Transverse colon (tissue), 4 donors: ENCODE data around the gene FOS. TPM values are rescaled to one million over a fixed set of nuclear protein-coding genes. Genes with fewer than 3 reads are reported as not detected.

Source experiments
- DNase-seq: peaks from one replicate; pipeline ENCODE4 v3.0.0-alpha.2; 2019
- H3K27ac ChIP-seq, 4 donors: fragments of 200-600 bp; sonication (generic); 2 replicates each; pipeline ENCODE4 v1.5.1; 2016 to 2018; ENCODE audit warnings: inconsistent platforms in 4 of 4
- H3K27me3 ChIP-seq: fragments of 200-600 bp; sonication (generic); 2 replicates; pipeline ENCODE4 v1.5.1; 2017; ENCODE audit warnings: inconsistent platforms
- H3K36me3 ChIP-seq, 4 donors: fragments of 200-600 bp; sonication (generic); 2 replicates each; pipeline ENCODE4 v1.5.1; 2017 to 2019; ENCODE audit warnings: inconsistent platforms in 4 of 4
- H3K4me1 ChIP-seq, 4 donors: fragments of 200-600 bp; sonication (generic); 2 replicates each; pipeline ENCODE4 v1.5.1; 2017 to 2020; ENCODE audit warnings: inconsistent platforms in 4 of 4
- H3K4me3 ChIP-seq, 4 donors: fragments of 200-600 bp; sonication (generic); 1 replicate in 1 of 4; 2 replicates in 3 of 4; pipeline versions ENCODE4 v1.5.1 to v1.6.1; 2017 to 2019; ENCODE audit warnings: inconsistent platforms in 4 of 4
- H3K9me3 ChIP-seq, 2 donors: fragments of 200-600 bp; sonication (generic); 2 replicates each; pipeline ENCODE4 v1.5.1; 2017 to 2019; ENCODE audit warnings: inconsistent platforms in 2 of 2
- EP300 ChIP-seq: sonication (generic); formaldehyde crosslinking; IDR thresholded peaks from one replicate; pipeline ENCODE4 v1.6.1; 2017; ENCODE audit warnings: antibody characterized with exemption, low read depth
- POLR2A ChIP-seq: fragments of 450-650 bp; IDR thresholded peaks from one replicate; pipeline ENCODE4 v1.6.1; 2016; ENCODE audit warnings: antibody characterized with exemption, mild to moderate bottlenecking, moderate library complexity
- POLR2AphosphoS5 ChIP-seq, 3 donors: sonication (generic); formaldehyde crosslinking; IDR thresholded peaks; one replicate each; pipeline ENCODE4 v1.6.1; 2016; ENCODE audit warnings: antibody characterized with exemption in 3 of 3
- WGBS, 2 donors: methylation state at CpG; one replicate each; pipeline ENCODE4 v1.1.5; 2018; ENCODE audit warnings: low coverage in 1 of 2; 5-methylcytosine and 5-hydroxymethylcytosine counted together
- in situ Hi-C, 4 donors: fragments of 200-750 bp; cut with MboI; loops; one replicate each; pipeline versions ENCODE4 v1.15.0 to v1.15.1; 2017; ENCODE audit warnings: low sequenced_read_pairs in 3 of 4, low pct_ligation_motif_present in 1 of 4, low pct_unique_long_range_greater_than_20kb in 1 of 4
- intact Hi-C: fragments of 100-400 bp; cut with DNase I; formaldehyde crosslinking; loops from one replicate; pipeline ENCODE4 v1.15.1; 2023; ENCODE audit warnings: low total_unique reads
- total RNA-seq, 4 donors: library from RNA; depleted of rRNA; stranded (reverse); fragments of >200 nt; gene quantifications; one replicate each; pipeline ENCODE4 v1.1.0, GENCODE V29; 2016
- TF ChIP-seq, protein P1 (sequence below), 5 experiments: fragments of 200-600 bp in 3 of 5; fragments of 450-650 bp in 2 of 5; sonication (generic) in 3 of 5; IDR thresholded peaks; 1 replicate in 2 of 5; 2 replicates in 3 of 5; pipeline ENCODE4 v1.5.1; 2016 to 2017; ENCODE audit warnings: antibody characterized with exemption in 5 of 5, inconsistent platforms in 3 of 5, mild to moderate bottlenecking in 2 of 5, moderate library complexity in 1 of 5

Gene FOS
- total RNA-seq, 4 donors from 2014 or later = 345 to 1,356 (median 884) TPM

DNA sequence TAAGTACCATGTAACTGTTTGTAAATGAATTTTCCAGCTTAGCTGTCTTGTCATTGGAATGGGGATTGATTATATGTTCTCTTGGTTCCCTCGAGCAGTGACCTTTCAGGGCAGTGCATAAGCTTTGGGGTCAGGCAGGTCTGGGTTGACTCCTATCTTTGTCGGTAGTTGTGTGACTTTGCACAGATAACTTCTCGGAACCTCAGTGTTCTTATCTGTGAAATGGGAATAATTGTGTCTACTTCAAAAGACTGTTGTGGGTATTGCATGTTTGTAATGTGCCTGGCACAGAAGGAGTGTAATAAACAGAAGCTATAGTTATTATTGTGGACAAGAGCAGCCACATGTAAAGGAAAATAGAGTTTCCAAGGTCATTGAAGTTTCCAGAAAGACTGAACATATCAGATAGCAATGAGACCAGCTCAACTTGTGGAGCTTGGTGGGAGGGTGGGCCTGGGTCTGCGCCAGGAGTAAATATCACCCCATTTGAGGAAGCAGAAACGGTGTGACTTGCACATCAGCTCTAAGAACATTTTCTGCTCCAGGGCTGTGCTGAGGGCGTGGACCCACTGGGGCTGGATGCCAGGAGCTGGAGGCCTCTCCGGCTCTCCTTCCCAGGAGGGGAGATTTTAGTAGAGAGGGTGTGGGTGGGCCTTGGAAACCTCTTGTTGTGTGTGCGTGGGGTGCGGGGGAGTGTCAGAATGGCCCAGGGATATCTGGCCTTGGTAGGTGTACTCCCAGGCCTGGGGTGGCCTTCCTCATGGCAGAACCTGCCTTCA, 19.7 kb downstream of the FOS start:
- in situ Hi-C loops = no loop called here
- TF ChIP-seq POLR2AphosphoS5 (IDR thresholded peaks at IDR 0.05) (no peak), POLR2A (no peak), EP300 (no peak)
- TF ChIP-seq, protein P1, sequence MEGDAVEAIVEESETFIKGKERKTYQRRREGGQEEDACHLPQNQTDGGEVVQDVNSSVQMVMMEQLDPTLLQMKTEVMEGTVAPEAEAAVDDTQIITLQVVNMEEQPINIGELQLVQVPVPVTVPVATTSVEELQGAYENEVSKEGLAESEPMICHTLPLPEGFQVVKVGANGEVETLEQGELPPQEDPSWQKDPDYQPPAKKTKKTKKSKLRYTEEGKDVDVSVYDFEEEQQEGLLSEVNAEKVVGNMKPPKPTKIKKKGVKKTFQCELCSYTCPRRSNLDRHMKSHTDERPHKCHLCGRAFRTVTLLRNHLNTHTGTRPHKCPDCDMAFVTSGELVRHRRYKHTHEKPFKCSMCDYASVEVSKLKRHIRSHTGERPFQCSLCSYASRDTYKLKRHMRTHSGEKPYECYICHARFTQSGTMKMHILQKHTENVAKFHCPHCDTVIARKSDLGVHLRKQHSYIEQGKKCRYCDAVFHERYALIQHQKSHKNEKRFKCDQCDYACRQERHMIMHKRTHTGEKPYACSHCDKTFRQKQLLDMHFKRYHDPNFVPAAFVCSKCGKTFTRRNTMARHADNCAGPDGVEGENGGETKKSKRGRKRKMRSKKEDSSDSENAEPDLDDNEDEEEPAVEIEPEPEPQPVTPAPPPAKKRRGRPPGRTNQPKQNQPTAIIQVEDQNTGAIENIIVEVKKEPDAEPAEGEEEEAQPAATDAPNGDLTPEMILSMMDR (IDR thresholded peaks at IDR 0.05) = no peak
- peak; percentile 66 for DNase-seq
- H3K36me3 ChIP-seq = no peaks in the 10 kb centered on the region
- H3K9me3 ChIP-seq = no peaks in the 10 kb centered on the region
- peaks cover 17 to 47% (median 26%) of the 10 kb centered on the region in 4 donors for H3K4me1 ChIP-seq
- no peak overlapping the region for H3K4me3 ChIP-seq
- intact Hi-C loops = no loop called here
- H3K27me3 ChIP-seq = no peaks in the 10 kb centered on the region
- 67 to 90% methylated on average over 3 to 9 of the region's 9 CpGs for WGBS, 2 donors
- H3K27ac ChIP-seq = peak overlapping the region; percentile 50 to 67 (median 59)

DNA sequence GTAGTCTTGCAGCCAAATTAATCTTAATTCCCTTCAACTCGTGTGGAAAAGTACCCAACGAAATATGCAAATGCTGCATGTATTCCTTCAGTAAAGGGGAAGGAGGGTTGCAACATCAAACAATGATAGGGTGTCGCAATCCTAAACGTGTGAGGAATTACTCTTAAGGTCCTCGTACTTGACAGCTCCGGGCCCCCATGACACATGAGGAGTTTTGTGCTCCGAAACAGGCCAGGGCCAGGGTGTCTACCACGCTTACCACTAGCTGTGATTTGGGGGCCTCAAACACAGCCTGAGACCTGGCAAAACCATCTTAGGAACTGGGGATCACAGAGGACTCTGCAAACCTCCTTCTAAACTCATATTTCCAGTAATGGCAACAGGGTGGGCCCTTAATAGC, 20.4 kb downstream of the FOS start:
- DNase-seq = peak; percentile 37
- H3K27me3 ChIP-seq = no peaks in the 10 kb centered on the region
- H3K27ac ChIP-seq = peak overlapping the region; percentile 50 to 67 (median 59)
- no peaks in the 10 kb centered on the region for H3K9me3 ChIP-seq
- TF ChIP-seq POLR2A (no peak), POLR2AphosphoS5 (IDR thresholded peaks at IDR 0.05) (peak in 2 of 3 donors; percentile 22 to 41)
- H3K4me3 ChIP-seq = no peak overlapping the region
- 66% methylated on average over 8 of the region's 8 CpGs; no CpG with 5 or more reads in 1 of the 2 donors for WGBS, 2 donors
- intact Hi-C loops (no loop called here), in situ Hi-C loops (no loop called here)
- peaks cover 14 to 44% (median 24%) of the 10 kb centered on the region in 4 donors for H3K4me1 ChIP-seq
- H3K36me3 ChIP-seq = no peaks in the 10 kb centered on the region

DNA sequence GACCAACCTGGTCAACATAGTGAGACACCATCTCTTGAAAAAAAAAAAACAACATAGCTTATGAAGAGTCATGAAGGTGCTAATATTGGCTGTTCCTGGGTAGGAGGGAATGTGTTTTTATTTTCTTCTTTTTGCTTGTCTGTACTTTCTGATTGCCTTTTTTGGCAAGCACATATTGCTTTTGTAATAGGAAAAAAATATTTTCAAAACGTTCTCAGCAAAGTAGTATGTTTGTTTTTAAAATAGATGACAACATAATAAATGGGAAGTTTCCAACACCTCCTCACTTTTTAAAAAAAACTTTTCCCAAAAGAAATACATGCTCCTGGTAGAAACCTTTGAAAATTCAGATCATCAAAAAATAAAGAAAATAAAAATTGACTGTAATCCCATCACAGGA, 20.9 kb downstream of the FOS start:
- in situ Hi-C loops (no loop called here), intact Hi-C loops (no loop called here)
- 24% methylated on average over 1 of the region's 1 CpG for WGBS, 2 donors
- Histone ChIP-seq H3K27ac (peak overlapping the region; percentile 50 to 67 (median 59)), H3K9me3 (no peaks in the 10 kb centered on the region), H3K4me1 (peaks cover 13 to 42% (median 22%) of the 10 kb centered on the region in 4 donors), H3K27me3 (no peaks in the 10 kb centered on the region), H3K4me3 (no peak overlapping the region), H3K36me3 (no peaks in the 10 kb centered on the region)
- no peak for DNase-seq
- TF ChIP-seq, protein P1 (IDR thresholded peaks at IDR 0.05) = no peak
- no peak for TF ChIP-seq EP300
- TF ChIP-seq POLR2AphosphoS5 (IDR thresholded peaks at IDR 0.05) = no peak
- no peak for TF ChIP-seq POLR2A

DNA sequence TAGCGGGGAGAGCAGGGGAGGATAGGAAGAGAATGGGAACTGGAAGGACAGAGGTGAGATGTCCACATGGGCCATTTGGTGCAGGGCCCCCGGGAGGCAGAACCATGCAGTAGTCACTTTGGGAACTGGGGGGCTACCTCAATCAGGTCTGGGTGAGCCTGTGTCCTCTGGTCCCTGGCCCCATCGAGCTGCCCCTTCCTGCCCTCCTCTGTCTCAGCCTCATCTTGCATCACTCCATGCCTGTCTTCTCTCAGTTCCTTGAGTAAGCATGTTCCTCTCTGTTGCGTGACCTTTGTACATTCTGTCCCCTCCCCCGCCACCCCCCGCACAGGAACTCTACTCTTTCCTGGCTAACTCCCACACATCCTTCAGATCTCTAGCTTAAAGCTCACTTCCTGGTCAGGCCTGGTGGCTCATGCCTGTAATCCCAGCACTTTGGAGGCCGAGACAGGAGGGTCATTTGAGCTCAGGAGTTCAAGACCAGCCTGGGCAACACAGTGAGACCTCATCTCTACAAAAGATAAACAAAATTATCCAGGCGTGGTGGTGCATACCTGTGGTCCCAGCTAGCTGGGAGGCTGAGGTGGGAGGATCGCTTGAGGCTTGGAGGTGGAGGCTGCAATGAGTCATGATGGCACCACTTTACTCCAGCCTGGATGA, 23.2 kb downstream of the FOS start:
- Histone ChIP-seq H3K27ac (peak overlapping the region; percentile 2 to 46 (median 38)), H3K4me3 (no peak overlapping the region), H3K27me3 (no peaks in the 10 kb centered on the region), H3K36me3 (no peaks in the 10 kb centered on the region), H3K9me3 (no peaks in the 10 kb centered on the region), H3K4me1 (peaks cover 0 to 23% (median 5%) of the 10 kb centered on the region in 4 donors)
- TF ChIP-seq POLR2A = peak; percentile 10
- peak; percentile 39 for TF ChIP-seq EP300
- TF ChIP-seq, protein P1 (IDR thresholded peaks at IDR 0.05) = no peak
- TF ChIP-seq POLR2AphosphoS5 (IDR thresholded peaks at IDR 0.05) = peak in 1 of 3 donors; percentile 22
- intact Hi-C loops = no loop called here
- peak; percentile 59 for DNase-seq
- 33 to 55% methylated on average over 3 to 9 of the region's 9 CpGs for WGBS, 2 donors
- in situ Hi-C loops = loop anchor here (5.0 to 25.0 kb wide), 4 partner anchors 111 to 183 kb away; no protein-coding TSS in a partner anchor
